Hypothalamus (tissue), 51 donors: ENCODE measurements around the gene ARL6IP1.
"Not testable (repeated sequence)": the region's sequence is repeated elsewhere in the genome, so short reads cannot be mapped to it uniquely, and the experiment has no call there.

Experiments
- DNase-seq, 51 donors: peaks; one replicate each; lab custom pipeline; 2025; lab: John Stamatoyannopoulos, UW

ARL6IP1 gene

DNA sequence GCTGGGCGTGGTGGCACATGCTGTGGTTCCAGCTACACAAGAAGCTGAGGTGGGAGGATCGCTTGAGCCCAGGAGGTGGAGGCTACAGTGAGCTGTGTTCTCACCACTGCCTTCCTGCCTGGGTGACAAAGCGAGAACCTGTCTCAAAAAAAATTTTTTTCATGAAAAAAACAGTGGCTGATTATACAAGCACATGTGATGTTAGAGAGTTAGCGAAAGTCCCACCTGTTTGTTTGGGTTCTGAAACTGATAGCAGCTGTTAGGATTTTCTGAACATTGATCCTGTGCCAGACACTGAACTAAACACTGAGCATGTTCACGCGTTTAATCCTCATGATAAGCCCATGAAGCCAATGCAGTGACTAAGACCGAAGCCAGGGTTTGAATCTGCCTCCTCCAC is 34.1 kb downstream of the ARL6IP1 start:
- not testable (repeated sequence) for DNase-seq

DNA sequence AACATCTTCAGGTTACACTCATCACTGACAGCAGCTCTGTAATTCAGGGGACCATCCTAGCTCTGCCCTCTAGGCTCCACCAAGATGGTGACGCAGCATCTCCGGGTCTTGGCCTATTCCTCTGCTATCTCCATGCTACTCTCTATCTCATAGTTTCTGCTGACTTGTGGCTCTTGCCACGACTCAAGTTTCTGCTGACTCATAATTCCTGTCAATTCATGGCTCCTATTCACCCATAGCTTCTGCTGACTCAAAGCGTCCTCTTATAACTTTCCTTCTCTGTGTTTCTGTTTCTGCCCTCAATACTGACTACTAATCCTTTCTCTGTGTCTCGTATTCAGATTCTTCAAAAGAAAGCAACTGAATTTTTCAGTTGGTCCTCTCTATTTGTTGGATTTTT is 38.6 kb downstream of the ARL6IP1 start:
- DNase-seq, result not testable (repeated sequence)

DNA sequence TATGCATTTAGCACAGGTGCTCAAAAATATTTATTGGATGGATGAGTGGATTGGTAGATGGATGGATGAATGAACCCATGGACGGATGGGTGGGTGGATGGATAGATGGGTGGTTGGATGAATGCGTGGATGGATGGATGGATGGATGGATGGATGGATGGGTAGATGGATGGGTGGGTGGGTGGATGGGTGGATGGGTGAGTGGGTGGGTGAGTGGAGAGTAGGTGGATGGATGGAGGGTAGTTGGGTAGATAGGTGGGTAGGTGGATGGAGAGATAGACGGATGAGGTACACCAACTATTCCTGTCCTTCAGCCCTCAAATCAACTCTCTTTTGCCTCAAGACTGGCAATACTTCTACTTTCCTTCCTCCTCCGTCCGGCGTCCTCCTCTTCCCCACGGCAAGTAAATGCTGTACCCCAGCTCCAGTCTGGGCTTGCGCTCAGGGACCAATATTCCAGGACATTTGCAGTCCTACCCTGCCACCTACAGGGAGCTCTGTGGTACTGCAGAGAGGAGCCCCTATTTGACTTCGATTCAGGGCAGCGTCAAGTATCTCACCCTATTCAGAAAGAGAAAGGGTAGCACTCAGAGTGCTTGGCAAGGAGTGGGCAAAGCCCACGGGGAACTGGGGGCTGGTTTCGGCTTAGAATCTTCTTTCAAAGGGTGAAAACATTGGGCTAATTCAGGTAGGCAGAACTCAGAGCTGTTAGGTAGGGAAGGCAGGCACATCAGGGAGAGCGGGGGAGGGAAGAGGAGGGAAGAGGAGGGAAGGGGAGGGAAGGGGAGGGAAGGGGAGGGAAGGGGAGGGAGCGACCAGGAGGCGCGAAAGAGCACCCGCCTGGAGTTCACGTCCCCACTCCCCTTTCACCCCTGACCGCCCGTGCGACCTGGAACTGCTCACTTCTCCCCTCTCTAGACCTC is 41.5 kb downstream of the ARL6IP1 start:
- DNase-seq, result peak in 31 of 51 donors; percentile 0 to 53 (median 14)

DNA sequence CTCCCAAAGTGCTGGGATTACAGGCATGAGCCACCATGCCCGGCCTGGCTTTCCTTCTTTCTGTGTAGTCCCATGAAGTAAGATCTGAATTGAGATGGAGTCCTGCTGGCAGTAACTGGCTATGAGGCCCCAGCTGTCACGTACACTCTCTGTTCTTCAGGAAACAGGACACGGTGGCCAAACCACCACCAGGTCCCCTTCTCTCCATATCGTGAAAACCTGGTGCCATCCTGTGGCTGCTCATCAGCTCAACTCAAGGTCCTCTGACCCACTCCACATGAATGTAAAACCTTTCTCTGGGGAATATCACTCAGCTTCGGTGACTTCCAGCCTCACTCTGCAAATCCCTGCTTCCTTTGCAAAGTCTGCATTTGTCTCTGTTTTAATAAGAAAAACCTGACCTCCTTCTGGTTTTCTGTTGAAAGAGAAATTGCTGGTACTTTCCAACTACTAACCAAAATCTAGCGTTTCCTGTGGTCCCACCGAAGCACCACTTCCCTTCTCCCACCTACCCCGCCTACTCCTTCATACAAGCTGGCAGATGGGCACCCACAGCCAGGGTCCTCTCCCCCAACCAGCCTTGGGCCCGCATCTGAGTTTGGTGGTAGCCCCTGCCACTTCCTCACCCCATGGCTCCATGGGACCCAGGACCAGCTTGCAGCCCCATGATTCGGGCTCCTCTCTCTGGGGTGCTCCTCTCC is 43.2 kb downstream of the ARL6IP1 start:
- not testable (repeated sequence) for DNase-seq

DNA sequence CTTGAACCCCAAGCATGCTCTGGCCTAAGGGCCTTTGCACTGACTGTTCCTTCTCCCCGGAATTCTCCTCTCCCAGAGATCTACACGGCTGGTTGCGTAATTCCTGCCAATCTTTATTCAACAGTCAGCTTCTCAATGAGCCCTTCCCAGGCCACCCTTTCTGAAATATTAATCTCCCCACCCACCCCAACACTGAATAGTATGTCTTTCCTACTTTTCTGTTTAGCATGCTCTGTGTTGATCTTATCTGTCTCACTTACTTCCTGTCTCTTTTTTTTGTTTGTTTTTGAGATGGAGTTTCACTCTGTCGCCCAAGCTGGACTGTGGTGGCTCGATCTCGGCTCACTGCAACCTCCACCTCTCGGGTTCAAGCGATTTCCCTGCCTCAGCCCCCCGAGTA is 44.7 kb downstream of the ARL6IP1 start:
- DNase-seq, result not testable (repeated sequence)

DNA sequence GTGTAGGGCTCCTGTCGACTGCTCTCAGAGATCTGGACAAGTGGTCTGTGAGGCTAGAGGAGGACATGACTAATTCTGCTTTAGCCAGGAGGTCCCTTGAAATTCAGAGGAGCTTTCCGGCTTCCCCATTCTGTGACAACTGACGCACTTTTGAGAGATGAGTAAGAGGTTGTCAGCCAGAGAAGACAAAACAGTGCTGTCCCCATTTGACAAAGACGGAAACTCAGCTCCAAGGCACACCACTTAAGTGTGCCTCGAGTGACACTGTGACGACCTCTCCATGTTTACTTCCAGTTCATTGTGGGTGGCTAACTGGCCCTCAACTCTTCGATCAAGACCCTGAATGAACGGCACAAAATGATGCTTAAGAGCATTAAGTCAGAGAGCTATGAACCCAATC is 58.5 kb downstream of the ARL6IP1 start:
- DNase-seq, result not testable (repeated sequence)
